Kidney tubule cell (primary cell): ENCODE measurements around the gene DESI1.

Experiments
- DNase-seq: peaks from one replicate; pipeline ENCODE4 v3.0.0-alpha.2; 2018; ENCODE audit warnings: low spot score

The DESI1 gene

DNA sequence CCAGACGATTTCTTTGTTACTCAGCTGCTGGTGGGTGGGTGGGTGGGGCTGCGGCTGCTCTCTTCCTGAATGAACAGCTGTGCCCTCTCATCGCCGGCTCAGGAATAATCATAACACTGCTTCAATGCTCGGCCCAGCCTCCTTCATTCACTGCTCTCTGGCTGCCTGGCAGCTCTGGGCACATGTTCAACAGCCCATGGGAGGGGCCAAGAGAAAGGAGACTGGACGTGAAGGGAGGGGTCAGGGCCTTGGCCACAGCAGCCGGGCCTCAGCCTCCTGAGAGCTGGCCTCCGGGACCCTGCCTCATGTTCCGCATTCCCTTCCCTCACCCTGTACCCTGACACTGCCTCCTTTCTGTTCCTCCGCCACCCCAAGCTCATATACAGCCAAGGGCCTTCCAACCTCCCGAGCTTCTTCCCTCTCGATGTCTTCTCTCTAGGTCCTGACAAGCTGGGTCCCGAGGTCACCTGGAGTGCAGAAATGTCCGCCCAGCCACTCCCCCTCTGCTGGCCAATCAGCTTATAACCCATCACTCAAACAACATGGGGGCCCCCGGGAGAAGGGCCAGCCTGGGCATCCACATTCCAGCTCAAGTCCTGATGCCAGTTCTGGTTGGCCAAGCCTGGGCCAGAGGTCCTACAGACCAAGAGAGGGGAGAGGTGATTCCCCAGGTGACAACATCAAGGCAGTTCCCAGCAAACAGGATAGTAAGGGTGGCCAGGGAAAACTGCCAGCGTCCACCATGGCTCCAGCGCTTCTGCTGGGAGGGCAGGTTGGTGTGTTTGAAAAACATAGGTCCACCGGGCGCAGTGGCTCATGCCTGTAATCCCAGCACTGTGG, 63.2 kb downstream of the DESI1 start:
- DNase-seq: peak; percentile 71

DNA sequence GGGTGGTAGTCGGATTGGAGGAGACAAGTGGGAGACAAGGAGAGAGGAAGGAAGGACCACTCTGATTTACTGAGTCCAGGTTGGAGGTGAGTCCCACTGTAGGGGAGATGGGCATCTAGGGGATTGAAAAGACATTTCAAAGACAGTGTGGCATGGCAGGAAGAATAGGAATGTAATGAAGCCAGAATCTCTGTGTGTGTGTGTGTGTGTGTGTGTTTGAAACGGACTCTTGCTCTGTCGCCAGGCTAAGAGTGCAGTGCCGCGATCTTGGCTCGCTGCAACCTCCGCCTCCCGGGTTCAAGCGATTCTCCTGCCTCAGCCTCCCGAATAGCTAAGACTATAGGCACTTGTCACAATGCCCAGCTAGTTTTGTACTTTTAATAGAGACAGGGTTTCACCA, 64.3 kb downstream of the DESI1 start:
- DNase-seq: no peak

DNA sequence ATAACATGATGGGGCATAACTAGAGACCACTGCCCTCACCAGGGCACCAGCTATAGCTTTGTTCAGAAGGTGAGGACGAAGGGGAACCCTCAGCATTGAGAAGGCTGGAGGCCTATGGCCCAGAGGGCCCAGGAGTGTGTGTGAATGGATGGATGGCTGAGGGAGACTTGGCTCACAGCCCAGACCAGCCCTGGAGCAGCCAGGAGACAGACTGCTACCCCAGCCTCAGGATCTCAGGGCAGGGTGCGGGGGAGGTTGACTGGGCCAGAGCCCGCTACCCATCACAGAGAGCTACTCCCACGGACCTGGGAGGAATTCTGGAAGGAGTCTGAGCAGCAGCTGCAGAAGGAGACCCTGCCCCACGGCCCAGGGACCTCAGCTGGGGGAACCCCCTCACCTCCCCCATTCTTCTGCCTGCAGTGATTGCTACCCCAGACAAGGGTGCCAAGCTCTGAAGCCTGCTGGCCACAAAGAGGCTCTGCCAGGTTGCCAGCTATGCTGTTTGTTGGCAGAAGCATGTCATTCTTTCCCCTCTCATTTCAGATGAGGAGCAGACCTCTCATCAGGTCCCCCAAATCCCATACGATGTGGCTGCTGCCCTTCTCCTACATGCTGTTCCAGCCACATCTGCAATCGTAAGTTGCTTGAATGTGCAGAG, 65.4 kb downstream of the DESI1 start:
- DNase-seq: no peak

DNA sequence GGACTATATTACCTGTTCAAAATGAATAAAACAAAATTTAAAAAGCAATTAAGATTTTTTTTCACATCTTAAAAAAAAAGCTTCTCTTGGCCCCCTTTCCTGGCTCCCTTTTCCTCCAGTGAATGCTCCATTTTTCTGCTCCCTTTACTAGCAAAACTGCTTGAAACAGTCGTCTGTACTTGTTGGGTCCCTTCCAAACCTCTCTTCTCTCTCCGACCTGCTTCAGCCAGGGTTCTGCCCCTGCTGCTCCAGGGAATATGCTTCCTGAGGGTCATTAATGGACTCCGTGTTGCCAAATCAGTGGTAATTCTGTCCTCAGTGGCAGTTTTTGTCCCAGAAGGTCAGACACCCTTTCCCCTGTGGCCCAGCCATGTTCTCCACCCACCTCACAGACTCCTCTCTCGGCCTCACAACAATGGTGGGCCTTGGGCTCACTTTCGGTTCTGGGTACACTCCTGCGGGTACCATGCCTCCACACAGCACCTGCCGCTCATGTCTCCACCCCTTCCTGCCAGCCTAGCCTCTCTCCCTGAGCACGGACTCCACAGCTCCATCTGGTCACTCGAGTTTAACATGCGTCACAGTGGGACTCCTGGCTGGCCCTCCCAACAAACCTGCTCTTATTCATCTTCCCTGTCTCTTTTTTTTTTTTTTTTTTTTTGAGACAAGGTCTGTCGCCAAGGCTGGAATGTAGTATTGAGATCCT, 68.8 kb downstream of the DESI1 start:
- no peak for DNase-seq

DNA sequence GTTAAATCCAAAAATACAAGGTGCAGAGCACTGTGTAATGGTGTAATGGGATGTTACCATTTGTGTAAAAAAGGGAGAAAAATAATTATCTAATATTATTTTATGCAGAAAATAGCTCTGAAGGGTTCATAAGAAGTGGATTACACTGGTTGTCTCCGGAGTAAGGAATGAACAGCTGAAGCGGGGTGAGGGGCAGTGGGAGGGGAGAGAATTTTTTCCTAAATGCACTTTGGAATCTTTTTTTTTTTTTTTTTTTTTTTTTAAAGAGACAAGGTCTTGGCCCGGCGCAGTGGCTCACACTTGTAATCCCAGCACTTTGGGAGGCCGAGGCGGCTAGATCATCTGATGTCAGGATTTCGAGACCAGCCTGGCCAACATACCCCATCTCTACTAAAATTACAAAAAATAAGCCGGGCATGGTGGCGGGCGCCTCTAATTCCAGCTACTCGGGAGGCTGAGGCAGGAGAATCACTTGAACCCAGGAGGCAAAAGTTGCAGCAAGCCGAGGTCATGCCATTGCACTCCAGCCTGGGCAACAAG, 69.8 kb downstream of the DESI1 start:
- no peak for DNase-seq

DNA sequence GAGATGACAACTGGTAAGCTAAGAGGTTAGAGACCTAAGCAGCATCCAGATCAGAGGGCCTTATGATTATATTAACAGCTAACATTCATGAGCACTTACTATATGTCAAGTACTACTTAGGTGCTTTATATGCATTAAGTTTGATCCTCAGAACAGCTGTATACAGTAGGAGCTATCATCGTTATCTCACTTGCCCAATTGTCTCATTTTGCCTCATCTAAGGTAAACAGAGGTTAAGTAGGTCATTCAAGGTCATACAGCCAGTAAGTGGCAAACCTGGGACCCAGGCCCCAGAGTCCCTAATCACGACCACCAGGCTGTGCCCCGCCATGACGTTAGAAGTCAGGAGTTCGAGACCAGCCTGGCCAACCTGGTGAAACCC, 72.0 kb downstream of the DESI1 start:
- no peak for DNase-seq
